GM21619 (cell line): ENCODE results near the gene PFN1.

Source experiments
- ATAC-seq: cut with Tn5 transposase; IDR thresholded peaks from one replicate; pipeline ENCODE4 v1.9.1; 2021; ENCODE audit not compliant: unreplicated experiment

PFN1 gene

DNA sequence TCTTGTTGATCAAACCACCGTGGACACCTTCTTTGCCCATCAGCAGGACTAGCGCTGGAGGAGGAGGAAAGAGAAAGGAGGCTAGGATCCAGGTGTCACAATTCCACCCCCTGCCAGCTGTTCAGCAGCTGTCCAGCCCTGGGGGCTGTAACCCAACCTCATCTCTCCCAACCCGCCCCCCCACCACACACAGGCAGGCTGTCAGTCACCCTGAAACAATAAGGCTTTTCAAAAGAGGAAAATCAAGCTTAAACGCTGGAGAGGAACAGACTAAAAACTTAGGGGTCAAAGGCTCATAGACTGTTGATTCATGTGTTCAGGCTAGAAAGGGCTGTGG lies 2.4 kb downstream of the PFN1 start:
- no peak for ATAC-seq

DNA sequence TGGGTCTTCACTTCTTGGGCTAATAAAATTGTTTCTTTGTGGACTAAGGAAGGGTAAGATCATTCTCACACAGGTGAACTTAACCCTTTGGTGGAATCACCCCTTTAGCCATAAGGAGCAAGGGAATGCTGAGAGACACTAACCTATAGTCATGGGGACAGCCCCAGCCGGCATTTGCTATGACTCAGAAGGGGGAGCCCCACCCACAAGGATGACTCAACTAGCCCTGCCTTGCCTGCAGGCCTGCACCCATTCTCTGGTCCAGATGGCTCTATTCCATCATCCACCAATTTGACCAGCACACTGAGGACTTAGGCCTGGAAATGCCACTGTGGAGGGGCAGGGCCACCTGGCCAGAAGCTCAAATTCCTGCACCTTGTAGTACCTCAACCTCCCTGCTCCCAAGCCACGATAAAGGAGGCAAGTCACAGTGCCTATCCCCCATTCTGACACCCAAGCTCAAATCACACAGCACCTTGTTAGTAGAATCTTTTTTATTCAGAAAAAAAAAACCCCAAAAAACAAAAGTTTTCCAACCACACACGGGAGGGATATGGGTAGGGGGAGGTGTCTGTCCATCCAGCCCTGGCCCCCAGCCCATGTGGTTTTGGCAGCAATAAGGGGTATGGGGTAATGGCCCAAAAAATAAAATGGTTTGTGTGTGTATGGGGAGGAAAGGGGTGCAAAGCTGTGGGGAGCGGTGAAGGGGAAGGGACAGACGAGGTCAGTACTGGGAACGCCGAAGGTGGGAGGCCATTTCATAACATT lies 3.0 kb downstream of the PFN1 start:
- ATAC-seq: peak; percentile 19

DNA sequence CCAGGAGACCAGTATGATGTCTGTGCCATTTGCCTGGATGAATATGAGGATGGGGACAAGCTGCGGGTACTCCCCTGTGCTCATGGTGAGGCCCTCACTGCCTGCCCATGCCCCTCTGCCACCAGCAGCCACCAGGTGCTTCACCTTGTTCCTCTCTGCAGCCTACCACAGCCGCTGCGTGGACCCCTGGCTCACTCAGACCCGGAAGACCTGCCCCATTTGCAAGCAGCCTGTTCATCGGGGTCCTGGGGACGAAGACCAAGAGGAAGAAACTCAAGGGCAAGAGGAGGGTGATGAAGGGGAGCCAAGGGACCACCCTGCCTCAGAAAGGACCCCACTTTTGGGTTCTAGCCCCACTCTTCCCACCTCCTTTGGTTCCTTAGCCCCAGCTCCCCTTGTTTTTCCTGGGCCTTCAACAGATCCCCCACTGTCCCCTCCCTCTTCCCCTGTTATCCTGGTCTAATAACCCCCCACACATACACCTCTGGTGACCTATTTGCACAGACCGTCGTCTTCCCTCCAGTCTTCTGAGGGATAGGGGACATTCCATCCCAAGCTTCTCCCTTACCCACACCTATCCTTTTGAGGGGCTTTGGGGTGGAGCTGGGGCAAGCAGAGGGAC lies 3.7 kb downstream of the PFN1 start:
- no peak for ATAC-seq

DNA sequence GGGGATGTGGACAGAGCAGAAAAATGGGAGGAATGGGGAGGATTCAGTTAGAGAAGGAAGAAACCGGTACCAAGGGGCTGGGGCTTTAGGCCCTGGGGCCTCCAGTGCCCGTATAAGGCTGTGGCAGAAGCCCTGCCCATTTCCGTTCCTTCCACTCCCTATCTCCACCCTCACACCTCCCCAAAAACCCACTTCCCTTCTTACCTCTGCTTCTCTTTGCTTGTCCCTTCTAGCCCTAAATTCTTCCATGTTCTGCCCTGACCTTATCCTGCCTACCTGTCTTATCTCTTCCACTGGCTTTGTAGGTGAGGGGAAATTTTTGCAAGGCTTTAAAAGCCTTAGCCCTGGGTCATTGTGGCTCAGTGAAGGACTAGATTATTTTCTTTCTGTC lies 4.2 kb downstream of the PFN1 start:
- ATAC-seq: no peak

DNA sequence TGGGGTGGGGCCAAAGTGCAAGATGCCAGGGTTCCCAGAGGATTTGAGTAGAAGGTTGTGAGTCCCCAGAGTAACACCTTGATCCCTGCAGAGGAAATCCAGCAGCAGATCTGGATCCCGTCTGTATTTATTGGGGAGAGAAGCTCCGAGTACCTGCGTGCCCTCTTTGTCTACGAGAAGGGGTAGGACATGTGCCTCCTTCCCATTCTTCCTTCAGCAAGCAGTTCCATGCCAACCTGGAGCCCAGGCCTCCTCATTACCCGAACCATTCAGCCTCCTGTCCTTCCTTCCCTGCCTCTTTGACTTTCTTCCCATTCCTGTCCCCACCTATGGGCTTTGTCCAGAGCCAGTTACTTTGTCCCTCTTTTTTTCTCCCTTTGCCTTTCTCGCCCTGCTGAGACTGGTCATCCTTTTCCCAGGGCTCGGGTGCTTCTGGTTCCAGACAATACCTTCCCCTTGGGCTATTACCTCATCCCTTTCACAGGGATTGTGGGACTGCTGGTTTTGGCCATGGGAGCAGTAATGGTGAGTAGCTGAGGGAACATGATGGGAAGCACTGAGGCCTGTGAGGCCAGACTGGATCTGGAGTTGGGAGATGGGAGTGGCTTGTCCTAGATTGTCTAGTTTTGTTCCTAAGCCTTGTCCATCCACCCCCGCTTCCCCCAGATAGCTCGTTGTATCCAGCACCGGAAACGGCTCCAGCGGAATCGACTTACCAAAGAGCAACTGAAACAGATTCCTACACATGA lies 5.4 kb downstream of the PFN1 start:
- no peak for ATAC-seq

DNA sequence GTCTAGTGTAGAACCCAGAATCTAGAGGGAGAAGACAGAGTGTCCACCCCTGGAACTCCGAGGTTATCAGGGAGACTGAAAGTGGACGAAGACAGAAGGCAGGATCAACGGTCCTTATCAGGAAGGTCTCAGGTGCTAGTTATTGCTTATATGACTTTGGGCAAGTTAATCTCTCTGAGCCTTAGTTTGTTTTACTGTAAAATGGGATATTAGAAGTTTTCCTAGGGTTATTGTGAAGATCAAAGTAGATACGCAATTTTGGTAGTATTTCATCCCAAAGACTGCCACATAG lies 7.1 kb downstream of the PFN1 start:
- ATAC-seq: no peak

DNA sequence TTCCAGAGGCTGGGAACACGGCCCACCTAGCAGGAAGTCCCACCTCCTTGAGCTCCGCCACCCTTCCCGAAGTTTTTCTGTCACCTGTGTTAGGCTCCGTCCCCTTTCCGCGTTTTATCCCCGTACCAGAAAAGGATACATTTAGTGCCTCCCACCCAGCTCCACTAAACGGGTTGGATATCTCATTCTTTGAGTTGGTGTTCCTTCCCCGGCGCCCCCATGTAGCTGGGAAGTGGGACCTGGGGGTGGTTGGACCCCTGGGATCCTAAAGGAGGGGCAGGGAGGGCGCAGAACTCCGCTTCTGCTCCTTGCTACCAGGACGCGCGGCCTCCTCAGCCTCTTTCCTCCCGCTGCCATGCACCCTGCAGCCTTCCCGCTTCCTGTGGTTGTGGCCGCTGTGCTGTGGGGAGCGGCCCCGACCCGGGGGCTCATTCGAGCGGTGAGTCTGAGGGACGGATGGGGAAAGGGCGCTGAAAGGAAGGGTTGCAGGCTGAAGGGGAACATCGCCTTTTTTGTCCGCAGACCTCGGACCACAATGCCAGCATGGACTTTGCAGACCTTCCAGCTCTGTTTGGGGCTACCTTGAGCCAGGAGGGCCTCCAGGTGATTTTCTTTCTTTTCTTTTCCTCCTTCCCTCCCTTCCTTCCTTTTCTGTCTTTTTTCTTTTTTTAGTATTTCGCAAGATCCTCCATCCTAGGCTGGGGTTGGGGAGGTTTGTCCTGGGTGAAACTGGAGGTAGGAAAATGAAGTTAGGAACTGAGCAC lies 7.6 kb downstream of the PFN1 start:
- no peak for ATAC-seq

DNA sequence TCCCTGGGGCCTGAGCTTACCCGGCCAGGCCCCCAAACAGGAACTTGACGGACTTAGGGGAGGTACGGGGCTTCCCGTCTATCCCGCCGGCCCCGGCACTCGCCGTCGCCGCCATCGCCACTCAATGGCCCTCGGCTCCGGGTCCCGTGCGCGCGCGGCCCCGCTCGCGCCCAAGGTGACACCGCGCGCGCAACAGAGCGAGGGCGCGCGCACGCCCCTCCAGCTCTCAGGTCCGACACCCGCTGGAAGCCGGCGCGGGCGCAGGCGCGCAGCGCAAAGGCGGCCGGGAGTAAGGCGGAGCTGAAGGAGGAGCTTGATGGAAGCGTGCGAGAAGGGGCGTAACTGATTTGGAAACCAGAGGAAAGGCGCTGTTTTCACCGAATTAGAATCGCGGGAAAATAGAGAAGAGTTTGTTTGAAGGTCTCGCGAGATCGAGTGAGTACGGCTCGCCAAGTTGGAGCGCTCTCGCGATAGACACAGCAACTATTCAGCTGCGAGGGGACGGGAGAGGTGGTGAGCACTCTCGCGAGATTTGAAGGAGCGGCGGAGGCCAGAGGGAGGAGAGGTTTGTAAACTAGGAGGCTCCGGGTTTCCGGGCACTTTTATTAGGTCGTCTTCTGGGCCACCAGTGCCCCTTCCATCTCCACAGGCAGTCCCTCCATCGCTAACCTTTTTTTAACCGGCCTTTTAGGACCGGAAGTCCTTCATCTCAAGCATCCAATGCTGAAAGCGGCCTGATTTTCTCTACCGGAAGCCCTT lies 8.4 kb downstream of the PFN1 start, which contains the start of the genes RNF167 and SLC25A11:
TSS of gene RNF167 (plus strand) at position 473 of the 759 bp plus-strand sequence. CDS start 642 bp downstream, outside the sequence.
TSS of gene SLC25A11 (minus strand) at position 251 of the 759 bp plus-strand sequence. CDS start at position 115, 136 bp downstream.
- peak; percentile 57 for ATAC-seq

DNA sequence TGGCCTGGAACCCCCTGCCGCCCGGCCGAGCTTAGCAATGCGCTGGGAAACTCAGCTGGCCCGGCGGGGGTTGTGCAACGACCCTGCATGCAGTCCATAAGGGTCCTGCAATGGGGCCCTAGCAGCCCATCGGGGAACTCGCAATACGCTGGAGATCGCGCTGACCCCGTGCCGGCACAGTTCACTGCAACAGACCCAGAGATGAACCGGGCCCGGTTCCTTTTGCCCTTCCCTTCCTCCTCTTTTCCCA lies 8.9 kb downstream of the PFN1 start:
- peak; percentile 11 for ATAC-seq

DNA sequence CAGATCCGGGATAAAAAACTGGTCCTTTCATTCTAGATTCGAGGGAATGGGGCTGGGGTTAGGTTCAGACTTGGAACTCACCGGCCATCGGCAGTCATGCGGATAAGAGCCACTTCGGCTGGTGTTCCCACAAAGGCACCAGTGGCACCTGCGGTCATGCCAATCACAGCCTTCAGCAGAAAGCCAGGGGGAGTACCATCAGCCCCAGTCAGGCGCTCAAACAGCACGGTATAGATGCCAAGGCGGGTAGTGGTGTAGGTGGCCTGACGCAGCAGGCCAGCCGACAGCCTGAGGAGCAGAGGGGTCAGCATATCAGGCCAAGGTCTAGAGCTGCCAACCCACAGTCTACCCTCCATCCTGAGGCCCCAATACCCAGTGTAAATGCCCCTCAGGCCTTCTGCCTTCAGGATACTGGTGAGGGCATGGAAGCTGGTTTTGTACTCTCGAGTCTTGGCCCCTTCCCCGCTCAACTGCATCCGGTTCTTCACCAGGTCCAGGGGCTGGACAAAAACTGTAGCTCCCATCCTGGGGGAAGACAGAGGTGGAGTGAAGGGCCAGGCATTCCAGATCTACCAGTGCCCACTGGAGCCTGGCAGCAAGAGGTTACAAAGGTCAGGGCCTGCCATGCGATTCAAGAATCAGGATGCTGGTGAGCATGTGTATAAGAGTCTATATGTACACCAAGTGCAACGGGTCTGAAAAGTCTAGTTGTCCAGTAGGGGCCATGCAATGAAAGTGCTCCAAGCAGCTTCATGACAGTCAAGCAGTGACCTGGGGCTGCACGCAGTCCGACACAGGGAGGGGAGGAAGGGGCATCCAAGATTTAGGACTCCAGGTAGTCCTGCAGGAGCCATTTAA lies 9.4 kb downstream of the PFN1 start:
- ATAC-seq: no peak

DNA sequence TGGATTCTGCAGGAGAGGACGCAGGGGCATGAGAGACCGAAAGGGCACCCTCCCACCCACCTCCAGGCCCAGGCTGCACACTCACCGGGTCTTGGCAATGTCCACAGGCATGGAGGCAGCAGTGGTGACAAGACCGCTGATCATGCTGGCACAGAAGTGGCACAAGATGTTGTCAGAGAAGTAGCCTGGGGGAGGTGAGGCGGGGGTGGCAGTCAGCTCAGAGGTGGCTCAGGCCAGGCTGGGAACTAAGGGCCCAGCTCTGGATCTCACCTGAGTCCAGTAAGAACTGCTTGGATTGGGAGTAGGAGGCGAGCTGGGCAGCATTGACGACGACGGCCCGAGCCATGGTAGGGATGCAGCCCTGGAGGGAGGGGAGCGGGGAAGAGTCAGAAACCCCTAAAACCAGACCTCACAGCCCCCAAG lies 10.2 kb downstream of the PFN1 start:
- ATAC-seq: no peak

DNA sequence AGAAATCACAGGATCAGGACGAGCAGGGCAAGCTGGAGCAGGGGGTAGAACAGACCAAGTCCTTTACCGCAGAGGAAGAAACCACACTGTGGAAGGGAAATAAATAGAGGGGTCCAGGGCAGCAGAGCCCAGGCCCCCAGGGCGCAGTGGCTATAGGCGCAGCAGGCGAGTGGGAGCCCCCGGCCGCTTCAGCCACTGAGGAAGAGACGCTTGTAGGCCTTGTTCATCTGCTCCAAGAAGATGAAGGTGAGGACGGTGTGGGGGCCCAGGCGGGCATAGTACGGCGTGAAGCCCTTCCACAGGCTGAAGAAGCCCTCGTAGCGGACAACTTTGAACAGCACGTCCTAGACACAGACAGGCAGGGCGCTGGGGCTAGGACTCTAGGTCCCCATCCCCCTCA lies 10.8 kb downstream of the PFN1 start:
- ATAC-seq: no peak

DNA sequence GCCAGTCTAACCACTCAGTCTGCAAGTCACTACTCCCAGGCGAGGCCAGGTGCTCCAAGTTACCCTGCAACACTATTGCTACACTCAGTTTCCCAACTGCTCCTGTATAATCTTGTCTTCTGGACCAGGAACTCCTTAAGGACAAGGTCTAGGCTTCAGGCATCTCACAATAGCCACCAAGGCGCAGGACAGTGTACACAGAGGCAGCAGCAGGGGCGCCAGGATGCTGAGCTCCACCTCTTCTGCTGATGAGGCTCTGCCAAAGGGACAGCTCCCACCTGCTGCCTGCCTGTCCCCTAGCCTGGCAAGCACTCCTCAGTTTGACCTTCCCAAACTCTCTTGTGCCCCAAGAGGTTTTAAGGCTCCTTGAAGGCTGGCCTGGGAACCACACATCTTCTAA lies 11.9 kb downstream of the PFN1 start:
- ATAC-seq: no peak

DNA sequence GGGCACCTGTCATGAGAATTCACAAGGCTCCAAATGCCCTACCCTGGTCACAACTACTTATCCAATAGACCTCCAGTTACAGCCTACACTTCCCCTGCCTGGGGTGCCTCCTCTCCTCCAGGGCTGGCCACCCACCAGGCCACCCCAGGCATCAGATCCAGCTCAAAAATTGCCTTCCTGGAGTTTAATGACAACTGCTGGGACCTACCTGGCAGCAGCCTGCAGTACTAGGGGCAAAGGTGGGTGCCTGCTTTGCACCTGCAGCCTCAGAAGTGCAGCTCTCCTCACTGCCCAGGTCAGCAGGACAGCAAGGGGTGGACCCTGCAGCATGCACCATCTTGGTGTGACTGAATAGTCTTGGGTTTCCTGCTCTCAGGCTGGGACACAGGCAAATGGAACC lies 12.7 kb downstream of the PFN1 start:
- no peak for ATAC-seq

DNA sequence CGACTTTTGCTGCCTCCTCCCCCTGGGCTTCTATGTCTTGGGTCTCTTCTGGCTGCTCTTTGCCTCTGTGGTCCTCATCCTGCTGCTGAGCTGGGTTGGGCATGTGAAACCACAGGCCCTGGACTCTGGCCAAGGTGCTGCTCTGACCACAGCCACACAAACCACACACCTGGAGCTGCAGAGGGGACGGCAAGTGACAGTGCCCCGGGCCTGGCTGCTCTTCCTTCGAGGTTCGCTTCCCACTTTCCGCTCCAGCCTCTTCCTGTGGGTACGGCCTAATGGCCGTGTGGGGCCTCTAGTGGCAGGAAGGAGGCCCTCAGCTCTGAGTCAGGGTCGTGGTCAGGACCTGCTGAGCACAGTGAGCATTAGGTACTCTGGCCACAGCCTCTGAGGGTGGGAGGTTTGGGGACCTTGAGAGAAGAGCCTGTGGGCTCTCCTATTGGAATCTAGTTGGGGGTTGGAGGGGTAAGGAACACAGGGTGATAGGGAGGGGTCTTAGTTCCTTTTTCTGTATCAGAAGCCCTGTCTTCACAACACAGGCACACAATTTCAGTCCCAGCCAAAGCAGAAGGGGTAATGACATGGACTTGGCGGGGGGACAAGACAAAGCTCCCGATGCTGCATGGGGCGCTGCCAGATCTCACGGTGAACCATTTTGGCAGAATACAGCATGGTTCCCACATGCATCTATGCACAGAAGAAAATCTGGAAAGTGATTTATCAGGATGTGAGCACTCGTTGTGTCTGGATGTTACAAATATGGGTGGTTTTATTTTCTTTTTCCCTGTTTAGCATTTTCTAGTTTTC lies 14.0 kb downstream of the PFN1 start:
- no peak for ATAC-seq

DNA sequence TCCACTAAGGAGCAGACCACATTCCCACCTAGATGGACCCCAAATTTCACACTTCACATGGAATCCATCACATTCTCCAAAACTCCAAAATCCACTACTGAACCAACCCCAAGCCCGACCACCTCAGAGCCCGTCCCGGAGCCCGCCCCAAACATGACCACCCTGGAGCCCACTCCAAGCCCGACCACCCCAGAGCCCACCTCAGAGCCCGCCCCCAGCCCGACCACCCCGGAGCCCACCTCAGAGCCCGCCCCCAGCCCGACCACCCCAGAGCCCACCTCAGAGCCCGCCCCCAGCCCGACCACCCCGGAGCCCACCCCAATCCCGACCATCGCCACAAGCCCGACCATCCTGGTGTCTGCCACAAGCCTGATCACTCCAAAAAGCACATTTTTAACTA lies 14.7 kb downstream of the PFN1 start:
- ATAC-seq: no peak

DNA sequence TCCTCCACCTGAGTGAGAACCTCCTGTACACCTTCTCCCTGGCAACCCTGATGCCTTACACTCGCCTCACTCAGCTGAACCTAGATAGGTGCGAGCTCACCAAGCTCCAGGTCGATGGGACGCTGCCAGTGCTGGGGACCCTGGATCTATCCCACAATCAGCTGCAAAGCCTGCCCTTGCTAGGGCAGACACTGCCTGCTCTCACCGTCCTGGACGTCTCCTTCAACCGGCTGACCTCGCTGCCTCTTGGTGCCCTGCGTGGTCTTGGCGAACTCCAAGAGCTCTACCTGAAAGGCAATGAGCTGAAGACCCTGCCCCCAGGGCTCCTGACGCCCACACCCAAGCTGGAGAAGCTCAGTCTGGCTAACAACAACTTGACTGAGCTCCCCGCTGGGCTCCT lies 15.6 kb downstream of the PFN1 start:
- no peak for ATAC-seq

DNA sequence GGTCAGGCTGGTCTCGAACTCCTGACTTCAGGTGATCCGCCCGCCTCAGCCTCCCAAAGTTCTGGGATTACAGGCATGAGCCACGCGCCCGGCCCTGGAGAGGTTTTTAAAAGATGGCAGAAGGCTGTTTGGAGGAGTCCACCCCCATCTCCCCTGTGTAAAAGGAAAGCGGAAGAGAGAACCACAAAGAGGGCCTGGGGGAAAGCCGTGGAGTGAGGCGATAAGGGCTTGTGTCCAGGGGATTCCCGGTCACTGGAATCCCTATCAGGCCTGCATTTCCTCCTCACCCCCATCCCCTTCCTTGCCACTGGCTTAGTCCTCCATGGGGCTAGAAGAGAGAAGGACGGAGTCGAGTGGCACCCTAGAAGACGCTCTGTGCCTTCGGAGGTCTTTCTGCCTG lies 16.4 kb downstream of the PFN1 start, which contains the start of gene GP1BA:
TSS of gene GP1BA (plus strand) at position 315 of the 400 bp plus-strand sequence. CDS start 328 bp downstream, outside the sequence.
- ATAC-seq: no peak

DNA sequence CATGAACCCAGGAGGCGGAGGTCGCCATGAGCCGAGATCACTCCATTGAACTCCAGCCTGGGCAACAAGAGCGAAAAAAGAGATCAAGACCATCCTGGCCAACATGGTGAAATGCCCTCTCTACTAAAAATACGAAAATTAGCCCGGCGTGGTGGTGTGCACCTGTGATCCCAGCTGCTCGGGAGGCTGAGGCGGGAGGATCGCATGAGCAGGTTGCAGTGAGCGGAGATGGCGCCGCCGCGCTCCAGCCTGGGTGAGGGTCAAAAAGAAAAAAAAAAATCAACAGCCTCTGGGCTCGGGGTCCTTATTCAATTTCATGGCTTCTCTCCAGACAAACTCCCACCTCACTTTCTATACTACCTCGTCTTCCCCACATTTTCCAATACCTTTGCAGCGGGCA lies 19.4 kb downstream of the PFN1 start:
- ATAC-seq: no peak
